ENCODE measurements around the gene IQGAP2. TPM values are rescaled to one million over a fixed set of nuclear protein-coding genes. Genes with fewer than 3 reads are reported as not detected.
A peak's percentile ranks its signal among the peaks of the same experiment; 100 is the strongest.

The IQGAP2 gene
- total and polyA plus RNA-seq, 2 of the 8 experiments (the other 6 are each of a cell fraction or from before 2014, with no cell fraction given), result 19.7 to 66.0 TPM

DNA sequence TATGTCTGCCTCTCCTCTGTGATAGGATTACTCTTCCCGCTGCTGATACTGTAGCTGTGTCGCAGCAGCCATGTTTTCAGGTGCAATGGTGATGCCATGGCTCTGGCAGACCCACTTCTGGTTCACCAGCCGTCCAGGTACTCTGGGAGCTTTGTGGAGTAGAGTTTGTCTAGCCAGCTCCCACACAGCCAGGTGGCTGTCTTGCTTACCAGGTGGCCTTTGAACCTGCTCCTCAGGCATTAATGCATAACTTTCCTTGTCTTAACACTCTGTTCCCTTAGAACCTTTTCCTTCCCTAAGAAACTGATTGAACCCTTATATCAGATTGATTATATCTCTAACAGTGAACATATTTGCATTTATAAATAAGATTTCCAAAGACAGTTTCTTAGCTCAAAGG is 177.9 kb downstream of the IQGAP2 start:
- Histone ChIP-seq H3K9ac (replicated peaks in 1 of 4; ENCODE audit: extremely low read depth in 1 of 4, low read depth in 3 of 4, low read length in 3 of 4) (no peak overlapping the region; a peak in 1 of 7 replicates), H4K8ac (ENCODE audit: extremely low read depth, insufficient read depth, low read length) (0 out of 2 replicates have a peak overlapping the region, but pooled peaks have one; percentile 5), H3K36me3 (ENCODE audit: control insufficient read depth in 2 of 4, insufficient read depth in 4 of 4, low read length in 3 of 4) (no peaks in the 10 kb centered on the region), H4K91ac (replicated peaks; ENCODE audit: insufficient read length, low read length) (peak overlapping the region; percentile 10), H2BK20ac (ENCODE audit: low read length) (no peak overlapping the region), H2BK5ac (ENCODE audit: low read depth, low read length) (no peak overlapping the region), H2AK5ac (ENCODE audit: low read depth, low read length) (no peak overlapping the region), H3K27ac (ENCODE audit: low read depth, low read length) (no peak overlapping the region), H3K14ac (ENCODE audit: insufficient read length) (no peak overlapping the region), H4K20me1 (replicated peaks in 1 of 2; ENCODE audit: control insufficient read depth in 1 of 2, insufficient read depth in 2 of 2, low read length in 2 of 2) (no peaks in the 10 kb centered on the region), H3K27me3 (replicated peaks in 1 of 4; ENCODE audit: control insufficient read depth in 3 of 4, extremely low read depth in 1 of 4, insufficient read depth in 3 of 4, low read length in 3 of 4) (peaks cover 0 to 1% (median 0%) of the 10 kb centered on the region in 4 experiments; a peak in 1 of 7 replicates), H2BK15ac (ENCODE audit: low read length) (no peak overlapping the region), H3K23me2 (ENCODE audit: low read depth, low read length) (no peaks in the 10 kb centered on the region), H3K56ac (replicated peaks; ENCODE audit: insufficient read length, low read depth, low read length) (no peak overlapping the region), H3K18ac (ENCODE audit: extremely low read depth, low read length) (no peak overlapping the region), H2AFZ (ENCODE audit: low read length) (no peak overlapping the region), H3K4me1 (replicated peaks in 1 of 4; ENCODE audit: control insufficient read depth in 3 of 4, insufficient read depth in 4 of 4, low read length in 3 of 4) (peaks cover 0 to 5% (median 3%) of the 10 kb centered on the region in 4 experiments; a peak in 4 of 7 replicates), H3K4me2 (ENCODE audit: insufficient read depth in 1 of 2, low read depth in 2 of 2, low read length in 2 of 2) (no peak overlapping the region), H3K4ac (replicated peaks; ENCODE audit: insufficient read length, low read depth, low read length) (no peak overlapping the region), H2BK12ac (ENCODE audit: low read depth, low read length) (peak overlapping the region; percentile 43; the same call in 1 of the 2 replicates), H4K5ac (ENCODE audit: insufficient read length, low read depth, low read length) (no peak overlapping the region), H3K9me3 (ENCODE audit: insufficient read depth in 2 of 2, low read depth in 1 of 2, low read length in 1 of 2) (no peaks in the 10 kb centered on the region), H2BK120ac (replicated peaks; ENCODE audit: low read depth, low read length) (no peak overlapping the region), H3K79me2 (ENCODE audit: control insufficient read depth in 1 of 2, insufficient read depth in 2 of 2, low read length in 2 of 2) (no peaks in the 10 kb centered on the region), H3K23ac (ENCODE audit: insufficient read length) (no peak overlapping the region), H3K79me1 (ENCODE audit: low read depth, low read length) (no peaks in the 10 kb centered on the region), H3K4me3 (ENCODE audit: extremely low read depth in 1 of 4, insufficient read depth in 2 of 4, low read depth in 3 of 4, low read length in 4 of 4) (no peak overlapping the region)
- no peak for FAIRE-seq
- ChIA-PET CTCF (ENCODE audit: partially characterized antibody) (interaction anchor here (0.9 to 3.9 kb wide), 4 partner anchors 38 to 200 kb away, joined by 3 to 18 read pairs (median 8); partner anchors contain the start of gene IQGAP2), POLR2A (ENCODE audit: partially characterized antibody) (no interaction called here)
- DNase-seq (ENCODE audit: low read depth in 1 of 2, low spot score in 2 of 2), result no peak
- WGBS, 2 experiments (ENCODE audit: extremely low coverage in 1 of 2, insufficient coverage in 1 of 2, insufficient read length in 1 of 2, insufficient replicate concordance in 2 of 2, low coverage in 1 of 2, low lambda C conversion rate in 2 of 2, missing lambda C conversion rate in 1 of 2), result 84% methylated on average over 3 of the region's 3 CpGs; no CpG with 5 or more reads in 1 of the 2 experiments
- TF ChIP-seq EZH2 (IDR thresholded peaks at IDR 0.05; ENCODE audit: low read depth, low read length, severe bottlenecking), result no peak
- TF ChIP-seq MAFK (IDR thresholded peaks at IDR 0.05; ENCODE audit: low read depth, low read length), result no peak
- TF ChIP-seq CEBPB (IDR thresholded peaks at IDR 0.05; ENCODE audit: low read depth, low read length), result no peak
- no peak for TF ChIP-seq GABPA (IDR thresholded peaks at IDR 0.05; ENCODE audit: borderline replicate concordance, insufficient read depth, low read length)
- TF ChIP-seq CBX5 (IDR thresholded peaks at IDR 0.05; ENCODE audit: low read depth, low read length), result no peak
- TF ChIP-seq SIRT6 (IDR thresholded peaks at IDR 0.05; ENCODE audit: low read length), result no peak
- no peak for TF ChIP-seq RNF2 (IDR thresholded peaks at IDR 0.05; ENCODE audit: borderline replicate concordance, low read depth, low read length, missing control alignments, poor library complexity, severe bottlenecking)
- TF ChIP-seq SP1 (IDR thresholded peaks at IDR 0.05; ENCODE audit: low read depth, low read length), result no peak
- TF ChIP-seq CREB1 (IDR thresholded peaks at IDR 0.05), result no peak
- TF ChIP-seq, protein P1, sequence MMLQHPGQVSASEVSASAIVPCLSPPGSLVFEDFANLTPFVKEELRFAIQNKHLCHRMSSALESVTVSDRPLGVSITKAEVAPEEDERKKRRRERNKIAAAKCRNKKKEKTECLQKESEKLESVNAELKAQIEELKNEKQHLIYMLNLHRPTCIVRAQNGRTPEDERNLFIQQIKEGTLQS (IDR thresholded peaks at IDR 0.05; ENCODE audit: insufficient read depth, low read depth, low read length), result no peak
- no peak for TF ChIP-seq SP4 (IDR thresholded peaks at IDR 0.05; ENCODE audit: low read length)
- no peak for TF ChIP-seq SAP30 (IDR thresholded peaks at IDR 0.05; ENCODE audit: insufficient read depth, insufficient replicate concordance, low read length)
- no peak for TF ChIP-seq TAF7 (optimal IDR thresholded peaks at IDR 0.05; ENCODE audit: borderline replicate concordance, low read depth, low read length)

All from H1 (cell line).